Endothelial cell of umbilical vein (primary cell): ENCODE data around the gene DIP2C. TPM values are rescaled to one million over a fixed set of nuclear protein-coding genes. Genes with fewer than 3 reads are reported as not detected.

Source experiments
- BruUV-seq: library from RNA; stranded (reverse); fragments of 400-500 nt; replicated peaks from 2 replicates; lab custom pipeline; 2021; lab: Mats Ljungman, UMichigan
- CTCF ChIA-PET: fragments of 300-600, 350-600 bp; sonication (Branson Sonifier 250); formaldehyde crosslinking; loops from one replicate; lab custom pipeline; 2021; ENCODE audit warnings: antibody characterized with exemption, inconsistent platforms; lab: Charles Lee
- POLR2A ChIA-PET: fragments of 300-600, 350-600 bp; sonication (Branson Sonifier 250); formaldehyde crosslinking; loops from one replicate; lab custom pipeline; 2021; ENCODE audit warnings: antibody characterized with exemption, inconsistent platforms; lab: Charles Lee
- DNase-seq: peaks from one replicate; pipeline ENCODE4 v3.0.0-alpha.2; 2011; ENCODE audit warnings: low read depth, low spot score
- FAIRE-seq: peaks from 2 replicates; lab custom pipeline; 2011; peaks lifted over from hg19 to GRCh38; lab: Jason Lieb, UNC
- H2AFZ ChIP-seq: 2 replicates; pipeline ENCODE4 v1.6.0; 2012; ENCODE audit warnings: low read depth, low read length, control low read depth, inconsistent platforms
- H3K27ac ChIP-seq: 2 replicates; pipeline ENCODE4 v1.5.1; 2011; ENCODE audit warnings: low read depth, mild to moderate bottlenecking, control low read depth, low read length, moderate library complexity; ENCODE audit not compliant: insufficient read depth
- H3K27me3 ChIP-seq, 2 experiments: 2 replicates each; pipeline versions ENCODE4 v1.6.0 to v1.6.1; 2011; ENCODE audit warnings: low read length in 2 of 2, mixed read lengths in 1 of 2; ENCODE audit not compliant: control insufficient read depth in 2 of 2, insufficient read depth in 2 of 2
- H3K36me3 ChIP-seq, 2 experiments: 2 replicates in 1 of 2; 3 replicates in 1 of 2; pipeline ENCODE4 v1.5.1; 2011; ENCODE audit warnings: low read length in 2 of 2, mild to moderate bottlenecking in 1 of 2, moderate library complexity in 1 of 2; ENCODE audit not compliant: control insufficient read depth in 2 of 2, insufficient read depth in 2 of 2; ENCODE audit errors: extremely low read depth in 1 of 2
- H3K4me1 ChIP-seq: 3 replicates; pipeline ENCODE4 v1.5.1; 2011; ENCODE audit warnings: mild to moderate bottlenecking, low read length; ENCODE audit not compliant: control insufficient read depth, insufficient read depth; ENCODE audit errors: extremely low read depth
- H3K4me2 ChIP-seq: 2 replicates; pipeline ENCODE4 v1.6.1; 2011; ENCODE audit warnings: low read length, control low read depth, mixed read lengths; ENCODE audit not compliant: insufficient read depth
- H3K4me3 ChIP-seq, 3 experiments: fragments of 200-600 bp in 1 of 3; sonication (generic), shearing (Covaris generic) in 1 of 3; replicated peaks in 1 of 3; 2 replicates each; pipeline ENCODE4 v1.5.1; 2011 to 2016; ENCODE audit warnings: control low read depth in 3 of 3, low read length in 3 of 3, mild to moderate bottlenecking in 2 of 3, inconsistent platforms in 1 of 3, low read depth in 1 of 3, moderate library complexity in 1 of 3; ENCODE audit not compliant: insufficient read depth in 1 of 3
- H3K79me2 ChIP-seq: 2 replicates; pipeline ENCODE4 v1.6.0; 2012; ENCODE audit warnings: low read length, inconsistent platforms; ENCODE audit not compliant: control insufficient read depth, insufficient read depth
- H3K9ac ChIP-seq: replicated peaks from 2 replicates; pipeline ENCODE3; 2011; ENCODE audit warnings: low read length, control low read depth; ENCODE audit not compliant: insufficient read depth; ENCODE audit errors: extremely low read depth
- H3K9me1 ChIP-seq: replicated peaks from 3 replicates; pipeline ENCODE4 v1.6.0; 2011; ENCODE audit warnings: mild to moderate bottlenecking, low read length; ENCODE audit not compliant: control insufficient read depth, insufficient read depth; ENCODE audit errors: extremely low read depth
- H3K9me3 ChIP-seq: replicated peaks from 2 replicates; pipeline ENCODE4 v1.5.1; 2012; ENCODE audit warnings: low read length, inconsistent platforms; ENCODE audit not compliant: control insufficient read depth, insufficient read depth
- H4K20me1 ChIP-seq: replicated peaks from 2 replicates; pipeline ENCODE3; 2011; ENCODE audit warnings: mild to moderate bottlenecking, low read length; ENCODE audit not compliant: control insufficient read depth, insufficient read depth; ENCODE audit errors: extremely low read depth
- CTCF ChIP-seq, 2 donors: IDR thresholded peaks; 1 replicate in 1 of 2; 2 replicates in 1 of 2; pipeline ENCODE4 v1.5.1; 2011; ENCODE audit warnings: low read length in 2 of 2, mild to moderate bottlenecking in 2 of 2, moderate library complexity in 2 of 2, control low read depth in 1 of 2, inconsistent platforms in 1 of 2, low read depth in 1 of 2; ENCODE audit not compliant: insufficient read depth in 1 of 2; ENCODE audit errors: extremely low read depth in 1 of 2
- EZH2 ChIP-seq: IDR thresholded peaks from 2 replicates; pipeline ENCODE4 v1.6.1; 2012; ENCODE audit warnings: borderline replicate concordance, low read depth, mild to moderate bottlenecking, moderate library complexity, low read length, inconsistent platforms; ENCODE audit not compliant: severe bottlenecking
- FOS ChIP-seq: IDR thresholded peaks from 2 replicates; pipeline ENCODE4 v1.6.1; 2011; ENCODE audit warnings: mild to moderate bottlenecking, low read length, moderate library complexity, borderline replicate concordance; ENCODE audit not compliant: insufficient read depth
- MAX ChIP-seq: IDR thresholded peaks from 2 replicates; pipeline ENCODE4 v1.6.1; 2011; ENCODE audit not compliant: insufficient read depth, insufficient read length
- MYC ChIP-seq: IDR thresholded peaks from one replicate; pipeline ENCODE4 v1.6.1; 2011; ENCODE audit warnings: mild to moderate bottlenecking, low read depth, low read length
- POLR2A ChIP-seq: IDR thresholded peaks from 2 replicates; pipeline ENCODE4 v1.6.1; 2012; ENCODE audit warnings: low read depth, mild to moderate bottlenecking, control low read depth, low read length
- POLR2AphosphoS5 ChIP-seq: IDR thresholded peaks from 2 replicates; pipeline ENCODE4 v1.6.1; 2012; ENCODE audit warnings: low read depth, mild to moderate bottlenecking, control low read depth, low read length, moderate library complexity; ENCODE audit not compliant: insufficient read depth
- dilution Hi-C: fragments of 300-500 bp; cut with MboI; formaldehyde crosslinking; loops from one replicate; pipeline ENCODE4 v1.15.0; 2019; ENCODE audit warnings: low sequenced_read_pairs; ENCODE audit not compliant: extremely low pct_ligation_motif_present
- intact Hi-C: fragments of 100-400 bp; cut with micrococcal nuclease; formaldehyde crosslinking; loops from one replicate; pipeline ENCODE4 v1.10.0; 2022
- polyA plus RNA-seq, 4 experiments: library from polyadenylated mRNA; depleted of rRNA in 3 of 4; stranded (reverse) in 3 of 4; unstranded in 1 of 4; fragments of >200 nt; gene quantifications; 2 replicates each; pipeline versions ENCODE4 v1.2.1 to v1.2.3, GENCODE V29; 2011 to 2012; ENCODE audit warnings: missing spikeins in 1 of 4
- total RNA-seq: library from RNA; stranded (reverse); gene quantifications from 2 replicates; pipeline ENCODE4 v1.2.3, GENCODE V29; 2021

The DIP2C gene
- total and polyA plus RNA-seq, 2 donors (not counting 3 experiments of a cell fraction or from before 2014, with no cell fraction given): 3.6 to 10.7 TPM

- Histone ChIP-seq H3K9me1 (no peaks in the 10 kb centered on the region), H3K4me2 (no peak overlapping the region), H3K79me2 (no peaks in the 10 kb centered on the region), H3K4me1 (no peaks in the 10 kb centered on the region), H2AFZ (no peak overlapping the region), H3K9ac (no peak overlapping the region), H3K9me3 (no peaks in the 10 kb centered on the region), H3K36me3 (no peaks in the 10 kb centered on the region), H3K27me3 (no peaks in the 10 kb centered on the region), H3K27ac (no peak overlapping the region), H3K4me3 (no peak overlapping the region), H4K20me1 (no peaks in the 10 kb centered on the region)
- intact Hi-C loops (no loop called here), dilution Hi-C loops (no loop called here)
- TF ChIP-seq CTCF (IDR thresholded peaks at IDR 0.05; ENCODE audit: extremely low read depth in 1 of 2, insufficient read depth in 1 of 2, low read depth in 1 of 2, low read length in 2 of 2) (no peak), POLR2A (no peak), EZH2 (no peak), FOS (no peak), POLR2AphosphoS5 (no peak), MAX (no peak), MYC (no peak)
- ChIA-PET CTCF (no interaction called here), POLR2A (no interaction called here)
- no TSS peak for BruUV-seq
- no peak for DNase-seq
- no peak for FAIRE-seq
Observed at GRCh38 chr10:351770-352334, 337.6 kb downstream of the DIP2C start.
